ENCODE measurements around the gene TMEM184A.

Gene TMEM184A

DNA sequence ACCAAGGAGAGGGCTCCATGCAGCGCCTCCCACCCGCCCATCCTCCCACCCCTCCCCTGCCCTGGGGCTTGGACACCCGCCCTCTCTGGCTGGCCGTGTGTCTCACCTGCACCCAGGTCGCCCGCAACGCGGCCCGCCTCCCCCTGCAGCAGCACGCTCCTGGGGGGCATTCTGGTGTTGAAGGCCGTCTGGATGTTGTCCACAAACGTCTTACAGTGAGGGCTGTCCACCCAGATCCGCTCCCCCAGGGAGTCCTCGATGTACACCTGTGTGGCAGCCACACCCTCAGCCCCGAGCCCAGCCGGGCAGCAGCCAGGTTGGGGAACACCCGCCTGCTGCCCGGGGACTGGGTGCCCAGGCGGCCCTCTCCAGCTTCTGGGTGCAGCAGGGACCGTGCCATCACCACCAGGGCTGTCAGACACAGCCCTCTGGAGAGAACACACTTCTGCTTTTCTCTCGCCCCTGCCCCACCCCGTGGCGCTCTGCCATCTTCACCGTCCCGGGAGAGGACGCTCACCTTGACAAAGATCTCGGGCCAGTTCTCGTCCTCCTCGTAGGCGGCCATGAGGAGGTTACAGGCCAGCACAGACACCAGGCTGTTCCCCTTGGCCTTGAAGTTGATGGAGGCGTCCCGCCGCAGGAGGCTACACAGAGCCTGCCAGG is 56.5 kb downstream of the TMEM184A start:
- no peak for DNase-seq

GRCh38 chr7:1498370-1499305 is 57.4 kb downstream of the TMEM184A start:
- DNase-seq, result no peak

DNA sequence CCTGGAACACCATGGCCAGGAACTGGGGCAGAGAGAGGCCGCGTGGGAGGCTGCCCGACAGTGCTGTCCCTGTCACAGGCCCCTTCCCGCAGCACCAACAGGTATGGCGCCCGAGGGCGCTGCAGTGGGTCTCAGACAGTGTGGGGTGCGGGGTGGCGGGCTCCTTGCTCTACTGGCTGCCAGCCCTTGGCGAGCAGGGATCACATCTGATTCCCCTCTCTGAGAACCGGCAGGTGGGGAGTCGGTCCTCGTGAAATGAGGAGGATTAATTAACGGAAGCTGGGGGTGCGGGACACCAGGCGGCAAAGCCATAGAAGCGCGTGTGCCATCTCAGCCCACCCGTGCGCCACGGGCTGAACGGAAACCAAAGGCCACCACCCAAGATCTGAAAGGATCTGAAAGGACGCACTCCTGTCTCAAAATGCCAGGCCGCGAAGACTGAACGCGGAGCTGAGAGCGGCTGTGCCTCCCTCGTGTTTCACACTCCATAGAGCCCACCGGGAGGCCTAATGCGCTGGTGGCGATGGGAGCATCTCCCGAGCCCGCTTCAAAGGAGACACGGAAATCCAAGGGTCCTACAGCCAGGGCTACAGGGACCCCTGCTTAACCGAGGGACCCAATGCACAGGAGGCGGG is 58.6 kb downstream of the TMEM184A start:
- DNase-seq, result no peak

DNA sequence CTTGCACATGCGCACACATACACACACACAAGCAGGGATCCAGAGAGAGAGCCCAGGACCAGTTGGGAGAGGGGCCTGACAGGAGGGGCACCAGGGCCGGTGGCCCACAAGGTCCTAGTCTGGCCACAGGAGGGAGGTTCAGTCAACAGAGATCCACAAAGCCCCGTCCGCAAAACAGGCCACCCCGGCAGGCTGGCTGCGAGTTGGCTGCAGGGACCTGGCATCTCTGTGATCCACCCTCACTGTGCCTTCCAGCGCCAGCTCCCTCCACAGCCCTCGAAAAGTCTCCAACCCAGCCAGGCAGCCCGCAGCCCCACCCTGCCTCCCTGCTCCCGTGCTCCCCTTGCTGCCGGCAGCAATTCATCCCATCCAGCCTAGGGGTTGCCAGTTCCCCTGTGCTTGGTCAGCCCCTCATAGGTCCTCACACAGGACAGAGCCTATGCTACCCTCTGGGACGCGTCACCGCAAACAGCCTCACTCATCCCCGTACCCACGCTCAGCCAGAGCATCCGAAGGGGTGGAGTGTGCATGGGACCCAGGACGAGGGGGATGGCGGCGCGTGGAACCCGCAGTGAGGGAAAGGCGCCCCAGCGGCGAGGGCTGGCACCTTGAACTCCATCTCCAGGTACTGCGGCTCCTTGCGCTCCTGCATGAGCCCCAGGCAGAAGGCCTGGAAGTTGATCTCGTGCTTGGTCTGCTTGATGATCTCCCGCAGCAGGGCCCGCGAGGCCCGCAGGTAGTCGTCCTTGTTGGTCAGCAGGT is 59.3 kb downstream of the TMEM184A start:
- no peak for DNase-seq

GRCh38 chr7:1495564-1496242 is 60.3 kb downstream of the TMEM184A start:
- DNase-seq, result no peak

DNA sequence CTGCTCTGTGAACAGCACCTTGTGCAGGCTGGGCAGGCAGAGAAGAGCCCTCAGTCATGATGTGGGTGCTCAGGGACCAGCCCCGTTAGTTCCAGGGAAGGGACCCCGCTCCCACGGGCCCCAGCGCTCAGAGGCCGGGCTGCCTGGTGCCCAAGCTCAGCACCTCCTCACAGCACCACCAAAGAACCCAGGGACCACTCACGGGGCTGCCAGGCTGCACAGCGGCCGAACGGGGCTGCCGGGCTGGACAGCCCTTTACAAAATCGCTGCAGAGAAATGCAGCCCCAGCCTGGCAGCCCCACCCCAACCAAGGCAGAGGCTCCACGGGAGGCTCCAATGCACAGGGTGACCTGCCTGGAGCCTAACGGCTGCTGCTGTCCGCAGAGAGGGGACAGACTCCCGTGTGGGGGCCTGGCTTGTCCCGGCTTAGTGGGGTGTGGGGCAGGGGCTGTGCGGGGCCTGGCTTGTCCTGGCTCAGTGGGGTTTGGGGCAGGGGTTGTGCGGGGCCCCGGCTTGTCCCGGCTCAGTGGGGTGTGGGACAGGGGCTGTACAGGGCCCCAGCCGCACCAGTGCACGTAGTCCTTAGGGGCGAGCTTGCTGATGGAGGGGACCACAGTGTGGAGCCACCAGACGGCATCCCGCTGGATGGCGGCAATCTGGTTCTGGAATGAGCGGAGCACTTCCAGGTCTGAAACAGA is 61.0 kb downstream of the TMEM184A start:
- DNase-seq, result no peak

DNA sequence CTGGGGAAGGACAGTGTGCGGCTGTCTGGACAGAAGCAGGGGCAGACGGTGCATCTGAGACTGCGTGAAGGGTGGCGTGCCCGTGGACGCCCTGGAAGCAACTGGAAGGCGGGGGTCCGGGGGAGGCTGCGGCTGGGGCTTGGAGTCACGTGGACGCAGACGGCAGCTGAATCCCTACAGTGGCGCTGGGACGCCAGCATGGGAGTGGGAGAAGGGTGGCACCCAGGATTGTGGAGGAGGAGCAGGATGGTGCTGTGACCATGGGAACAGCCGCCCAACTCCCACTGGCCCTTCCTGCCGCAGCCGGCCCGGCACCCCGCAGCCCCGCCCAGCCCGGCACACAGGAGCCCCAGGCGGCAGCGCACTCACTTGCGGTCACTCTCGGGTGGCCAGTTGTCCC is 61.6 kb downstream of the TMEM184A start:
- DNase-seq, result no peak

- DNase-seq, result no peak
Observed at GRCh38 chr7:1493571-1493970, 62.4 kb downstream of the TMEM184A start.

GRCh38 chr7:1493129-1493528 is 62.9 kb downstream of the TMEM184A start:
- DNase-seq, result no peak

- DNase-seq, result no peak
Observed at GRCh38 chr7:1492640-1493039, 63.4 kb downstream of the TMEM184A start.
